Spleen (tissue), 7 donors: ENCODE data around the gene PFN1.

Experiments
- CTCF ChIP-seq, 11 experiments: fragments of 200-600 bp in 7 of 11; fragments of 450-650 bp in 4 of 11; sonication (generic) in 4 of 11; IDR thresholded peaks in 8 of 11; conservative IDR thresholded peaks in 3 of 11; 1 replicate in 7 of 11; 2 replicates in 4 of 11; pipeline versions ENCODE4 v1.4.0 to v1.8.0; 2016 to 2021; ENCODE audit warnings: antibody characterized with exemption in 11 of 11, inconsistent platforms in 4 of 11, mild to moderate bottlenecking in 1 of 11
- POLR2A ChIP-seq, 3 donors: fragments of 450-650 bp; IDR thresholded peaks; one replicate each; pipeline ENCODE4 v1.5.1; 2017; ENCODE audit warnings: antibody characterized with exemption in 3 of 3, mild to moderate bottlenecking in 1 of 3
- POLR2AphosphoS5 ChIP-seq, 3 donors: sonication (generic); formaldehyde crosslinking; IDR thresholded peaks; one replicate each; pipeline ENCODE4 v1.5.1; 2017; ENCODE audit warnings: antibody characterized with exemption in 3 of 3
- donor health status: DM: no; HTN: no; CAD: no; lungs with moderate emphysema.
- donor health status: DM: no; HTN: no; CAD: no.
- donor health status: DM: no; HTN: no; CAD: no.

GRCh38 chr17:4897198-4897687, 51.1 kb downstream of the PFN1 start:
- no peak for TF ChIP-seq POLR2A (IDR thresholded peaks at IDR 0.05)
- TF ChIP-seq CTCF (IDR thresholded peaks at IDR 0.05 in 8 of 11, conservative IDR thresholded peaks at IDR 0.05 in 3 of 11): no peak
- TF ChIP-seq POLR2AphosphoS5 (IDR thresholded peaks at IDR 0.05): no peak
